RWPE2 (cell line): Measurements from ENCODE around the gene SMC6.

Experiments
- ATAC-seq: fragments of 200-7000 bp; cut with Tn5 transposase; 3 replicates; pipeline ENCODE4 v1.9.1; 2021; ENCODE audit warnings: low read depth
- DNase-seq: peaks from one replicate; pipeline ENCODE4 v3.0.0-alpha.2; 2020; ENCODE audit warnings: low spot score
- H3K27ac ChIP-seq: fragments of 450-650 bp; 2 replicates; pipeline ENCODE4 v1.5.1; 2017; ENCODE audit warnings: mild to moderate bottlenecking; ENCODE audit not compliant: poor library complexity, severe bottlenecking
- H3K27me3 ChIP-seq: fragments of 250-450 bp; sonication (Bioruptor Pico); 2 replicates; pipeline ENCODE4 v1.5.1; 2021; ENCODE audit warnings: mild to moderate bottlenecking, moderate library complexity; ENCODE audit not compliant: insufficient read depth, poor library complexity, severe bottlenecking
- H3K36me3 ChIP-seq: fragments of 250-450 bp; sonication (Bioruptor Pico); 2 replicates; pipeline ENCODE4 v1.5.1; 2020; ENCODE audit warnings: low read depth, mild to moderate bottlenecking, moderate library complexity
- H3K4me1 ChIP-seq: fragments of 250-450 bp; sonication (Bioruptor Pico); 2 replicates; pipeline ENCODE4 v1.5.1; 2021; ENCODE audit warnings: mild to moderate bottlenecking, moderate library complexity; ENCODE audit not compliant: insufficient read depth, poor library complexity, severe bottlenecking
- H3K4me3 ChIP-seq: fragments of 250-450 bp; sonication (Bioruptor Pico); 2 replicates; pipeline ENCODE4 v1.5.1; 2021; ENCODE audit warnings: mild to moderate bottlenecking, moderate library complexity; ENCODE audit not compliant: severe bottlenecking
- H3K9me3 ChIP-seq: fragments of 250-450 bp; sonication (Bioruptor Pico); 2 replicates; pipeline ENCODE4 v1.5.1; 2021; ENCODE audit warnings: mild to moderate bottlenecking, moderate library complexity; ENCODE audit not compliant: severe bottlenecking
- CTCF ChIP-seq: fragments of 450-650 bp; IDR thresholded peaks from one replicate; pipeline ENCODE4 v1.5.1; 2017; ENCODE audit warnings: mild to moderate bottlenecking, moderate library complexity; ENCODE audit not compliant: poor library complexity, severe bottlenecking

The SMC6 gene

GRCh38 chr2:17752892-17753802, 463 bp downstream of the SMC6 start:
- peak overlapping the region; percentile 90 for H3K4me3 ChIP-seq
- DNase-seq (peak; percentile 51), ATAC-seq (peak; percentile 54)
- no peaks in the 10 kb centered on the region for H3K9me3 ChIP-seq
- peak overlapping the region; percentile 84 for H3K27ac ChIP-seq
- H3K4me1 ChIP-seq, result peaks cover 44% of the 10 kb centered on the region
- H3K36me3 ChIP-seq, result peaks cover 19% of the 10 kb centered on the region; the same call in 1 of the 2 replicates
- no peaks in the 10 kb centered on the region for H3K27me3 ChIP-seq
- TF ChIP-seq CTCF, result no peak

DNA sequence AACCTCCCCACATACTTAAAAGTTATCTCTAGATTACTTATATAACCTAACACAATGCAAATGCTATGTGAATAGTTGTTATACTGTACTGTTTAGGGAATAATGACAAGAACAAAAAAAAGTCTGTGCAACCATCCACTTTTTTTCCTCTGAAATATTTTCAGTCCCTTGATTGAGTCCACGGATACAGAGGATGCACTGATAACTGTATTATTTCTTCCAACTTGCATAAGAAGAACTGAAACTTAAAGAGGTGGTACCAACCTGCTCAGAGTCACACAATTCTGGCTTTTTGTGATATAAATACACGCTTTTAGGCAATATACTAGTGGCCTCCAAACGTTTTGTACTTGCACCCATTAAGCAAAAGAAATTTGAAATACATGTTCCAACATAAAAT, 1.4 kb downstream of the SMC6 start:
- peak overlapping the region; percentile 90 for H3K4me3 ChIP-seq
- no peak for TF ChIP-seq CTCF
- DNase-seq (no peak), ATAC-seq (no peak)
- H3K27ac ChIP-seq, result peak overlapping the region; percentile 84
- H3K4me1 ChIP-seq, result peaks cover 35% of the 10 kb centered on the region
- H3K27me3 ChIP-seq, result no peaks in the 10 kb centered on the region
- peaks cover 19% of the 10 kb centered on the region; the same call in 1 of the 2 replicates for H3K36me3 ChIP-seq
- H3K9me3 ChIP-seq, result no peaks in the 10 kb centered on the region

- Histone ChIP-seq H3K4me1 (peaks cover 13% of the 10 kb centered on the region), H3K36me3 (peaks cover 24% of the 10 kb centered on the region), H3K4me3 (no peak overlapping the region), H3K27ac (no peak overlapping the region), H3K27me3 (no peaks in the 10 kb centered on the region), H3K9me3 (no peaks in the 10 kb centered on the region)
- DNase-seq (no peak), ATAC-seq (no peak)
- no peak for TF ChIP-seq CTCF
Observed at GRCh38 chr2:17749753-17750438, 3.7 kb downstream of the SMC6 start.

GRCh38 chr2:17748745-17749144, 4.9 kb downstream of the SMC6 start:
- Histone ChIP-seq H3K9me3 (no peaks in the 10 kb centered on the region), H3K4me1 (peaks cover 13% of the 10 kb centered on the region), H3K27me3 (no peaks in the 10 kb centered on the region), H3K4me3 (no peak overlapping the region), H3K36me3 (peaks cover 35% of the 10 kb centered on the region), H3K27ac (no peak overlapping the region)
- no peak for TF ChIP-seq CTCF
- DNase-seq (no peak), ATAC-seq (no peak)
